HG02885 (cell line): ENCODE results near the gene GRB2.
"Not testable (repeated sequence)": the region's sequence is repeated elsewhere in the genome, so short reads cannot be mapped to it uniquely, and the experiment has no call there.

Source experiments
- ATAC-seq: cut with Tn5 transposase; IDR thresholded peaks from one replicate; pipeline ENCODE4 v1.9.1; 2021; ENCODE audit warnings: mild to moderate bottlenecking; ENCODE audit not compliant: unreplicated experiment, poor library complexity

GRB2 gene

DNA sequence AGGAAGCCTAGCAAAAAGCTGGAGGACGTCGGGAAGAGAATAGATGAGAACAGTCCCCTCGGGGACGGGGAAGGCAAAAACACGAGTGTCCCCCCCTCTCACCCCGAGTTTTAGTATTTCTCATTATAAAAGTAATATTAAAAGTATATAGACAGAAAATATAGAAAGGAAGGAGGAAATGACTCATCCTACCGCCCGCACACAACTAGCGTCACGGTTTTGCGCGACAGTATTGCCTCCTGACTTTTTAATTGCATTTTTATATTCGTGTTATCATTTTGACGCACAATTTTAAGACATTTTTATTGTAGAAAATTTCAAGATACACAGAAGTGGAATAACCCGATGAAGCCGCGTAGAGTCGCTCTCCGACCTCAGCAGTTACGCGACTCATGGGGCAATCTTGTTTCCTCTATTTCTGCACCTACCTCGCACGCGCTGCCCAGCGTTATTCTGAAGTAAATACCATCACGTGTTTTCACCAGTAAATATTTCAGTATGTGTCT is 115.6 kb downstream of the GRB2 start:
- peak; percentile 25 for ATAC-seq

DNA sequence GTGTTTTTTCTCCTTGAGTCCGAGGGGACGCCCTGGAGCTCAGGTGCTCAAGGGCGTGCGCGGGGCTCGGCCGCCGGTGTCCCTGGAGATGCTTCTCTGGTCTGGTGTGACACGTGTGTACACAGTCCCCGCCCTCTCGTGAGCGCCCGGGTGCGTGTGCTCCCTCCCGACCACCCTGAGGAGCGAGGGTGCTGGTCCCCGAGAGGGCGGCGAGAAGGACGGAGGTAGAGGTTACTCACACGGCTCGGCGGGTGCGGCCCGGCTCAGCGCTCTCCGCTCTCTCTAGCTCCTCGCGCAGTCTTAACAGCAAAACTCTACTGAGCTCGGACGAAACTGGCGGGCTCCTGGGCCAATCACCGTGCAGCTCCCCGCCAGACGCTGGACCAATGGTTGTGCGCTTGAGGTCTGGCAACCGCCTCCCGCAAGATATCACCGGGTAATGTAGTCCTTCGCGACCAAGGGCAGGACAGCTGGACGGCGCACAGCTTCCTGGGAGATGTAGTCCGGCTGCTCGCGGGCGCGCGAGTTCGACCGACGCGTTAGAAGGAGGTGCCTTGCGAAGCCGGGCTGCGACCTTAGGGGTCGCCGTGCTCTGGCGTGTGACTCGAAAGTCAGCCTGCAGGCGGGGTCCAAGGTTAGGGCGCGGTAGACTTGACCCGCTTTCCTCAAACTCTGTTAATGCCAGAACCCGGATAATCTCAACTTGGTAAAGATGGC is 116.2 kb downstream of the GRB2 start, which contains the start of gene SLC25A19:
SLC25A19 (minus strand) TSS at position 319 of the 717 bp plus-strand sequence. CDS start 2,669 bp downstream, outside the sequence.
- ATAC-seq, result peak; percentile 91

DNA sequence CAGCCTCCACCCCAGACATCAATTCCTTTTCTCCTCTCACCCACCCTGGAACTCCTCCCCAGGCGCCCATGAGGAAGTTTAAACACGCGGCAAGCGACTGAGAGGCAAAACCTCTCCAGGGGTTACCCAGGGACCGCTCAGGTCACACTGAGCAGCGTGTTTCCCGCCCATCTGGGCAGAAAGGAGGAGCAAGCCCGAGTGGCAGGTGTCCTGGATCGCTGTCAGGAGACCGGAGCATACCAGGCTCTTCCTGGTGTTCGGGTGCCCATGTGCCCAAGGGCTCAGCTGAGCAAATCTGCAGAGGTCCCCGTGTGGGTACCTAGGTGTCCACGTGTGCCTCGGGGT is 116.7 kb downstream of the GRB2 start:
- peak; percentile 10 for ATAC-seq

DNA sequence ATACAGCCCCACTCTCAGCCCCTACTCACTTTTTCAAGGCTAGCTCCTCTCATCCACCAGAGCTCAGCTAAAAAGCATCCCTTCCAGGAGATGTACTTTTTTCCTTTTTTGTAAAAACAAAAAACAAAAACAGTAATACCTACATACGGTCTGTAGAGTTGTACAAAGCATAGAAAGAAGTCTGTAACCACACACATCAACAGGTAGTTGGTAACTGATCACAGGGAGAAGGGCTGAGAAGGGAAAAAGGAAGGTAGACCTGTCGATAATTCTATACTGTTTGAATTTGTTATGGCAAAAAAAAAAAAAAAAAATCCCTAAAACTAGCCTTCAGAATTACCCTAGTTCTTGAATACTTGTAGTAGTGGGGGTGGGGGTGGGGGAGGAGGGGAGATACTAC is 117.1 kb downstream of the GRB2 start:
- ATAC-seq, result no peak

DNA sequence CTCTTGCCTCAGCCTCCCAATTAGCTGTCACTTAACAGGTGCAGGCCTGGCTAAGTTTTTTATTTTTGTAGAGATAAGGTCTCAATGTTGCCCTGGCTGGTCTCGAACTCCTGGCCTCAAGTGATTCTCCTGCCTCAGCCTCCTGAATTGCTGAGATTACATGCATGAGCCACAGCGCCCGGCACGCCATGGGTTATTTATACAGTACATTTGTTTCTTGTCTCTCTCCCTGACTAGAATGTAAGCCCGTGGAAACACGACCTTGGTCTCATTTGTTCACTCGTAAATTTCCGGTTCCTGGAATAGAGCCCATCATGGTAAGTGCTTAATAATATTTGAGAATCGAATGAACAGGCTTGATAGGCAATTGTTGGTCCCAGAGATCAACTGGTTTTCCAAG is 118.3 kb downstream of the GRB2 start:
- ATAC-seq, result no peak

DNA sequence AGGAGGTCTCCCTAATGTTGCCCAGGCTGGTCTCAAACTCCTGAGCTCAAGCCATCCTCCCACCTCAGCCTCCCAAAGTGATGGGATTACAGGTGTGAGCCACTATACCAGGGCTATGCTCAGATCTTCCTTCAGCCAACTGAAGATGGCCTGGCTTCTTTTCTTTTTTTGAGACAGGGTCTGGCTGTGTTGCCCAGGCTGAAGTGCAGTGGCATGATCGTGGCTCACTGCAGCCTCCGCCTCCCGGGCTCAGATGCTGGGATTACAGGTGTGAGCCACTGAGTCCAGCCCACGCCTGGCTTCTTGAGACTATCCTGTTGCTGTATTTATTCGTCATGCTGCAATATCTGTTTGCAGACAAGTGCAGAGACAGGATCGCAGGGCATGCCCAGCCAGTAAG is 120.4 kb downstream of the GRB2 start:
- no peak for ATAC-seq

DNA sequence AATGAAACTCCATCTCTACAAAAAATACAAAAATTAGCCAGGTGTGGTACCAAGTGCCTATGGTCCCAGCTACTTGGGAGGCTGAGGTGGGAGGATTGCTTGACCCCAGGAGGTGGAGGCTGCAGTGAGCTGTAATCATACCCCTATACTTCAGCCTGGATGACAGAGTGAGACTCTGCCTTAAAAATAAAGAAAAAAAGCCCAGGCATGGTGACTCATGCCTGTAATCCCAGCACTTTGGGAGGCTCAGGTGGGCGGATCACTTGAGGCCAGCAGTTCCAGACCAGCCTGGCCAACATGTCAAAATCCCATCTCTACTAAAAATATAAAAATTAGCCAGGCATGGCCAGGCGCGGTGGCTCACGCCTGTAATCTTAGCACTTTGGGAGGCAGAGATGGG is 125.3 kb downstream of the GRB2 start:
- not testable (repeated sequence) for ATAC-seq

DNA sequence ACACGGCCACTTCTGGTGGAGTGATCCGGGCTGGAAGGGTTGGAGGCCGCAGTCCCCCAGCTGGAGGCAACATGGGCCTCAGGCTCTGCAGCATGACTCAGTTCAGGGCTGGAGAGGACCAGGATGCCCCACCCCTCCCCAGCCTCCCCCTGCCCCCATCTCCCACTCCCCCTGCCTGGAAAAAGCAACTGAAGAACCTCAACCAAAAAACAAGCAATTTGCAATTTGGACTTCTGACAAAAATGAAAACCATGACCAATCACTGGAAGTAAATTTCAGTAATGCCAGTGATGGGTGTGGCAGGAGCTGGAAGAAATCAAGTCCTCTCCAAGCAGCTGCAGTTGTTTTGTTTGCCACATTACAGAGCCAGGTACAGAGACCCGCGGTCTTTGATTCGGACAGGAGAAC is 127.8 kb downstream of the GRB2 start:
- no peak for ATAC-seq

DNA sequence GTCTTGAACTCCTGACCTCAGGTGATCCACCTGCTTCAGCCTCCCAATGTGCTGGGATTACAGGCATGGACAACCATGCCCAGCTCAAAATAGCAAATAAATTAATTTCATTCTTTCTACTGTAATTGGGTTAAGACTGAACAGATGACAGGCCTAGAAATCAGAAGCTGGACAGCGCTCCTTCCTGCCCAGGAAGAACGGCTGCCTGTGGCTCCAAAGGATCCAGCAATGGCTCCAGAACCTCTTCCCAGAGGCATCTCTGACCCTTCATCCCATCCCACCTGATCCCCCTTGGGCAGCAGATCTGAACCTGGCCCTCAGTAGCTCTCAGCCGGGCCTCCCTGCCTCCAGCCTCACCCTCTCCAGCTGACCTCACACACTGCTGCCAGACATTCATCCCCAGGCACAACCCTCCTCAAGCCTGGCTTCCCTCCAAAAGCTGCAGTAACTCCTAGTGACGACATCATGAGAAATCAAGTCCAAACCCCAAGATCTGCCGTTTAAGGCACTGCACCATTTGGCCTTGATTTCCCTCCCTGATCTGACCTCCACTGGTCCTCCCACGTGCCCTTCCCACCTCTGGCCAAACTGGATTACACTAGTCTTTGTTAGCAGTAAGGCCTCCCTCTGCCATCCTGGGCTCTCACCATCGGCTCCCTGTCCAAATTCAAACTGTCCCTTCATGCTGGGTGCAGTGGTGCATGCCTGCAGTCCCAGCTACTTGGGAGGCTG is 131.3 kb downstream of the GRB2 start:
- ATAC-seq, result no peak

DNA sequence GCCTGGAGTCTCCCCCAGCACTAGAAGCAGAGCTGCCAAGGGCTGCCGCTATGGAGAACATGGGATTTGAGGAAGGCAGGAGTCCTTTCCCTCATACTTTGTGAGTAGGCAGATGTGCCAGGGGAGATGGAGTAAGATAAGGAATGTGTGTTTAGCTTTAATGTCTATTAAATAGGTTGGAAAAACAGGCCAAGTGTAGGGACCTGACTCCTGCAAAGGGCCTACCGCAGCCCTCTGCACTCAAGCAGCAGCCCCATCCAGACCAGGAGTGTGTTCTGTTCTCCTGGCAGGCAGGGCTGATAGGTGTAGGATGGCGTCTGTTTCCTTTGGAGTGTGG is 132.7 kb downstream of the GRB2 start:
- ATAC-seq, result no peak

DNA sequence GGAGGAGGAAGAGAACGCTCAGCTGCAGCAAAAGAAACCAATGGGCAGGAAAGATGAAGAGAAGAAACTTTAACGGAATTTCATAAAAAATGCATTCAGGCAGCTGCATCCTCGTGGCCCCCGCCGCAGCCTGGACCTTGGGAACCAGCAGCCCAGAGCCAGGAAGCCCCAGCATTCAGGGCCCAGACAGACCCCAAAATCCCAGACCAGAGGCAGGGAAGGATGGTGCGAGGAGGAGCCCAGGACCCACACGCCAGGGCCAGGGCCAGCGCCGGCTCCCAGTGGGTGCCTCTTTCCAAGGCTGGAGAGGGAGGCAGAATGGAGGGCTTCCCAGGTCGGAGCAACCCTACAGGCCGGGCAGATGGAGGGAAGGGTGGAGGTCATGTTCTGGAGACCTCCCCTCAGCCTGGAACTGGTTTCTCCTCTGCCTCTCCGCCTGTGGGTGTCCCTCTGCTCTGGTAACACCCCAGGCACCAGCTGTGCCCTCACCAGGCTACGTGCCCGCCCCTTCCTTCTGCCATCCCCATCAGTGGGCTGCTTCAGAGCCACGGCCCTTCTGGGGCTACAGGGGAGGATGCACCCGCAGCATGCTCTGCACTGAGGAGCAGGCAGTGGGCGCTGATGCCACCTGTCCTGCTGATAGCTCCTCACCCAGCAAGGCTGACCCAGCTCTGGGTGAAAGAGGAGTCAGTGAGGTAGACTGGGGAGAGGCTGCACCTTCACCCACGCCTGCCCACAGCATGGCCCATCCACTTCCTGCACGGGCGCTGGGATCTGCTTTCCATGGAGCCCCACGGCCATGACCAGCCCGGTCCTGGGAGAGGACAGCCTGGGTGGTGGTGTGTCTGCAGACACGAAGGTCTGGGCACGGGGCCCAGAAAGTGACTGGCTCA is 133.3 kb downstream of the GRB2 start:
- ATAC-seq, result no peak

DNA sequence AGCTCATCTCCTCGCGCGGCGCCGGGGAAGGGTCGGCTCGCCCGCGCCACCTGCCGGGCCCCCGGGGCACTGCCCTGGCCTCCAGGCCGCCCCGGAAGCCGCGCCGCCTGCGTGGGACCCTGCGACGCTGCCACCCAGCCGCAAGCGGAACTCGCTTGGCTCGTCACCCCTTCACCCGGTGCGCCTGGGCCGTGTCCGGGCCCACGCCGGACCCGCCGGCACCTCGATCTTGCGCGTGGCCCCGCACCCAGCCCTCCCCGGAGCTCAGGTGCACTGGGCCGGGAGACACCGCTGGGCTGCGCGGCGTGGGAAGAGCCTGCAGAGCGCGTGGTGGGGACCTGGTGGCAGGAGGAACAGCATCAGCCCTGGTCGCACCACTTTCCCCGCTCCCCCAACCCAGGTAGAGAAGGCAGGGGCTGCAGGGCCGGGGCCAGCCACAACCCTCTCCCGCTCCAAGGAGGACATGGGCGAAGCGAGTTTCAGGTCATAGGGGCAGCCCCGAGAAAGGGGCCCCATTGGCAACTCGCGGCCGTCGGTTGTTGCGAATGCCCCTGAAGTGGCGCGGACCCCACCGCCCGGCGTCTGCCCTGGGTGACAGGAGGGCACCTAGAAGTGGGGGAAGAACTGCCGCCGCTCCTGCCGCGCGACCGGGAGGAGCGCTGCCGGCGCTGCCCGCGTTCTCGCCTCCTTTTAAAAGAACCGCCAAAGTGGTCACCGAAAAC is 134.1 kb downstream of the GRB2 start:
- peak; percentile 74 for ATAC-seq

DNA sequence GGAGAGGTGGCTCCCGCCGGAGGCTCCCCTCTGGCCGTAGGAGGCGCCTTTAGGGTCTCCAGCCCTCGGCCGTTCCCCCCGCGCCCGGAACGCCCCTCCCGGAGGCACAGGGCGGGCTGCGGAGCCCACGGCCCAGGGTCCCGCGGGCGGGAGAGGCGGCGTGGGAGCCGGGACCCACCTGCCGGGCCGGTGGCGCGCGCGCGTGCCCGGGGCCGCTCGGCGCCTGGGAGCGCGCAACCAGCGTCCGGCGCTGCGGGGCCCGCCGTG is 134.6 kb downstream of the GRB2 start, which contains the start of gene MIF4GD:
MIF4GD (minus strand) TSS at position 266 of the 267 bp plus-strand sequence. CDS start 1,036 bp downstream, outside the sequence.
- peak; percentile 37 for ATAC-seq

DNA sequence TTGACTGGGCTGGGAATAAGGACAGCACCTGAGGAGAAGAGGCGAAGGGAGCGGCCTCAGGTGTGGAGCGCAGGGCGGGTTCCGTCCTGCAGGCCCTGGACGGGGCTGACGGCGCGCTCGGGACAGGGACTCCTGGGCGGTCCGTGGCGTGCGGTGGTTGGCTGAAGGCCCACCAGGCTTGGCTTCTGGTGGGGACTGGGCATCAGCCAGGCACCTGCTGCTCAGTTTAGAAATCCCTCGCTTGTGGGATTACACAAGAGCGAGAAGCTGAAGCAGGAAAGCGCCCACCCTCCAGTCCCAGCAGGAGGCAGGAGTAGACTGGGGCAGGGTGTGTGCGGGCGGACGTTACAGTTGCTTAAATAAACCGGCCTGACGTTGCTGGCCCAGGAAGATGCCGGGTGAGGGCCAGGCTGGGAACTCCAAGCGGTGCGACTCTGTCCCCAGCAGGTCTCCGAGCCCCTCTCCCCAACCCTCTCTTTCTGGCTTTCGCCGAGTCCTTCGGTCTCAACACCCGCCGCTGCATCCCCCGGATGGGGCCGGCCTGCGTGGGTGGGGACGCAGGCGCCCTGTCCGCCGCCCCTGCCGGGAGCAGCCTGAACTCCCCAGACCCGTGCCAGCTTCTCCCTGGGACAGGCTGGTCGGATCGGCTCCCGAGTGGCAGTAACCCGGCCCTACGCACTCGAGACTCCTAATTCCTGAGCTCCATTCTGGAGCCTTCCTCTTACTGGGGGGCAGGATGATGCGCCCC is 135.1 kb downstream of the GRB2 start:
- peak; percentile 41 for ATAC-seq

DNA sequence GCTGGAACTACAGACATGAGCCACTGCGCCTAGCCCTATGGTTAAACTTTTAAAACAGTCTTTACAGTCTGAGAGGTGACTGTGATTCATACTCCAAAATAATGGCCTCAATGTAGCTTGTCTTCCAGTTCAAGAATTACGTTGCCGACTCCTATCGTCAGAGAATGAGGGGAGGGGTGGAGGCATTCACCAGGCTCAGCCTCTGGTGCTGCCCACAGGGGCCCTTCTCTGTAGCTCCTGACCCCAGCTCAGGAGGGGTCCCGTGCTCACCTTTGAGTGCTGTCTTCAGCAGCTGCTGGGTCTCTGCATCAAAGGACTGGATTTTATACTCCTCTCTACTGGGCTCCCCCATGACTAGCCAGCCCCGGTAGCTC is 135.6 kb downstream of the GRB2 start:
- ATAC-seq, result no peak
